Gastrocnemius medialis (tissue), 4 donors: ENCODE results near the gene CEL.

Source experiments
- POLR2A ChIP-seq, 2 donors: fragments of 450-650 bp; IDR thresholded peaks; one replicate each; pipeline ENCODE4 v1.6.1; 2017; ENCODE audit warnings: antibody characterized with exemption in 2 of 2, mild to moderate bottlenecking in 2 of 2, moderate library complexity in 2 of 2
- TF ChIP-seq, protein P1 (sequence below), 5 experiments: fragments of 450-650 bp in 3 of 5; fragments of 200-600 bp in 2 of 5; sonication (generic) in 2 of 5; IDR thresholded peaks in 4 of 5; conservative IDR thresholded peaks in 1 of 5; 1 replicate in 4 of 5; 2 replicates in 1 of 5; pipeline ENCODE4 v1.5.1; 2016 to 2019; ENCODE audit warnings: antibody characterized with exemption in 5 of 5, mild to moderate bottlenecking in 3 of 5, moderate library complexity in 3 of 5

DNA sequence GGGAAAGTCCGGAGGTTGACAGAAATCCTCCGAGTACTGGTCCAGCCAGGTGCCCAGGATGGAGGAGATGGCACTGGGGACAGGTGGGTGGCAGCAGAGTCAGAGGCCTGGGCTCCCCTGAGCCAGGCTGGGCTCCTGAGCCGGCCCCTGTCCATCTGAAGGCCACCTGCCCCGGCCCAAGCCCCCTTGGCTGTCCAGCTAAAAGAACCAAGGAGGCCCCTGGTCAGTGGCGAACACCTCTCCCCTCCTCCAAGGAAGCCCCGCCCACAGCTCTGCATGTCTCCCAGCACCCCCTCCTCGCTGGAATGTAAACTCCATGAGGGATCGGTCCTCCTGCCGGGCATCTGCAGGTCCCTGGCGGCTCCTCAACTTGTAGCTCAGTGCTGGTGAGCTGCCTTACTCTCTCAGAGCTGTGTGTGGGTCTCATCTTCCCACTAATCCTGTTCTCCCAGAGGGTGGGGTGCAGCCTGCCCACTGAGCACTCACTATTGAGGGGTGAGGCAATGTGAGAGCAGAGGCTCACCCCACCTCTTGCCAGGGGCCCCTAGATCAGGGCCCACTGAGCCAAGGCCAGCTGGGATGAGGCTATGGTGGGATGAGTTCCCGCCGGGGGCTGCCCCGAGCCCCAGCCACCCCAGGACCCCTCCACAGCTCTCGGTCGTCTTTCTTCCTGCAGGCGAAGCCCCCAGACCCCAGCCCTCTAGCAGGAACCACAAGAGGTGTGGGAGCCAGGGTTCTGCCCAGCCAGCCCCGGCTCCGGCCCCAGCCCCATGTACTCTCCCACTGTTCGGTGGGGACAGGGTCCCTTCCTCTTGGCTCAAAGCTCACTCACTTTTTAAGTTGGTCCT lies 47.2 kb downstream of the CEL start:
- TF ChIP-seq, protein P1, sequence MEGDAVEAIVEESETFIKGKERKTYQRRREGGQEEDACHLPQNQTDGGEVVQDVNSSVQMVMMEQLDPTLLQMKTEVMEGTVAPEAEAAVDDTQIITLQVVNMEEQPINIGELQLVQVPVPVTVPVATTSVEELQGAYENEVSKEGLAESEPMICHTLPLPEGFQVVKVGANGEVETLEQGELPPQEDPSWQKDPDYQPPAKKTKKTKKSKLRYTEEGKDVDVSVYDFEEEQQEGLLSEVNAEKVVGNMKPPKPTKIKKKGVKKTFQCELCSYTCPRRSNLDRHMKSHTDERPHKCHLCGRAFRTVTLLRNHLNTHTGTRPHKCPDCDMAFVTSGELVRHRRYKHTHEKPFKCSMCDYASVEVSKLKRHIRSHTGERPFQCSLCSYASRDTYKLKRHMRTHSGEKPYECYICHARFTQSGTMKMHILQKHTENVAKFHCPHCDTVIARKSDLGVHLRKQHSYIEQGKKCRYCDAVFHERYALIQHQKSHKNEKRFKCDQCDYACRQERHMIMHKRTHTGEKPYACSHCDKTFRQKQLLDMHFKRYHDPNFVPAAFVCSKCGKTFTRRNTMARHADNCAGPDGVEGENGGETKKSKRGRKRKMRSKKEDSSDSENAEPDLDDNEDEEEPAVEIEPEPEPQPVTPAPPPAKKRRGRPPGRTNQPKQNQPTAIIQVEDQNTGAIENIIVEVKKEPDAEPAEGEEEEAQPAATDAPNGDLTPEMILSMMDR (IDR thresholded peaks at IDR 0.05 in 4 of 5, conservative IDR thresholded peaks at IDR 0.05 in 1 of 5) = no peak
- TF ChIP-seq POLR2A (IDR thresholded peaks at IDR 0.05) = no peak
